Activated naive CD4-positive, alpha-beta T cell treated with anti-CD3 and anti-CD28 coated beads for 36 hours (primary cell): ENCODE results near the gene CUBN. TPM values are rescaled to one million over a fixed set of nuclear protein-coding genes. Genes with fewer than 3 reads are reported as not detected.
"Not testable (repeated sequence)": the region's sequence is repeated elsewhere in the genome, so short reads cannot be mapped to it uniquely, and the experiment has no call there.

Experiments used
- CTCF ChIA-PET: fragments of 350-600 bp; sonication (Branson Sonifier 250); formaldehyde crosslinking; loops from one replicate; lab custom pipeline; 2021; ENCODE audit warnings: antibody characterized with exemption; lab: Charles Lee
- DNase-seq: peaks from one replicate; pipeline ENCODE4 v3.0.0-alpha.2; 2020
- H3K27ac Mint-ChIP-seq: one replicate; pipeline ENCODE4 v1.8.0; 2021; ENCODE audit warnings: mild to moderate bottlenecking, mixed read lengths
- H3K27me3 Mint-ChIP-seq: one replicate; pipeline ENCODE4 v1.8.0; 2021; ENCODE audit warnings: low read depth, mixed read lengths
- H3K36me3 Mint-ChIP-seq: one replicate; pipeline ENCODE4 v1.8.0; 2021; ENCODE audit warnings: low read depth, mixed read lengths
- H3K4me1 Mint-ChIP-seq: one replicate; pipeline ENCODE4 v1.8.0; 2021; ENCODE audit warnings: low read depth, mixed read lengths
- H3K4me3 Mint-ChIP-seq: one replicate; pipeline ENCODE4 v1.8.0; 2021; ENCODE audit warnings: mild to moderate bottlenecking, moderate library complexity, mixed read lengths
- H3K9me3 Mint-ChIP-seq: one replicate; pipeline ENCODE4 v1.8.0; 2021; ENCODE audit warnings: mixed read lengths
- intact Hi-C: fragments of 100-400 bp; cut with micrococcal nuclease; formaldehyde crosslinking; loops from one replicate; pipeline ENCODE4 v1.15.1; 2023
- total RNA-seq, 2 experiments: library from RNA; stranded (reverse); gene quantifications; one replicate each; pipeline ENCODE4 v1.2.3, GENCODE V29; 2021

The CUBN gene
- total RNA-seq, 2 experiments from 2014 or later: 0.37 to 0.41 TPM

GRCh38 chr10:17115683-17116082, 13.9 kb downstream of the CUBN start:
- Mint-ChIP-seq H3K27ac (no peak overlapping the region), H3K4me3 (no peak overlapping the region), H3K36me3 (peaks cover 7% of the 10 kb centered on the region), H3K27me3 (no peaks in the 10 kb centered on the region), H3K4me1 (peaks cover 3% of the 10 kb centered on the region), H3K9me3 (no peaks in the 10 kb centered on the region)
- CTCF ChIA-PET: interaction anchor here (0.5 kb wide), 1 partner anchor 224 kb away, joined by 3 read pairs; no protein-coding TSS in a partner anchor
- no peak for DNase-seq
- intact Hi-C loops: no loop called here

- H3K4me3 Mint-ChIP-seq, H3K36me3 Mint-ChIP-seq, H3K27me3 Mint-ChIP-seq, DNase-seq, H3K9me3 Mint-ChIP-seq, H3K27ac Mint-ChIP-seq, intact Hi-C loops, H3K4me1 Mint-ChIP-seq: not testable (repeated sequence)
- CTCF ChIA-PET: interaction anchor here (0.7 kb wide), 1 partner anchor 16 kb away, joined by 4 read pairs; no protein-coding TSS in a partner anchor
These were observed 14.7 kb downstream of the CUBN start for GRCh38 chr10:17114878-17115444.

- DNase-seq: no peak
- no peak overlapping the region for H3K27ac Mint-ChIP-seq
- CTCF ChIA-PET: no interaction called here
These were observed 15.6 kb downstream of the CUBN start for GRCh38 chr10:17113889-17114540.

GRCh38 chr10:17113346-17113745, 16.3 kb downstream of the CUBN start:
- CTCF ChIA-PET: no interaction called here
- no peak overlapping the region for H3K4me3 Mint-ChIP-seq
- H3K27me3 Mint-ChIP-seq: no peaks in the 10 kb centered on the region
- intact Hi-C loops: no loop called here
- no peak overlapping the region for H3K27ac Mint-ChIP-seq
- peaks cover 8% of the 10 kb centered on the region for H3K36me3 Mint-ChIP-seq
- peaks cover 8% of the 10 kb centered on the region for H3K4me1 Mint-ChIP-seq
- H3K9me3 Mint-ChIP-seq: no peaks in the 10 kb centered on the region
- DNase-seq: no peak

More at GRCh38 chr10:17113889-17114540, 15.6 kb downstream of the CUBN start:
- Mint-ChIP-seq H3K9me3 (no peaks in the 10 kb centered on the region), H3K4me1 (peaks cover 8% of the 10 kb centered on the region), H3K27me3 (no peaks in the 10 kb centered on the region), H3K4me3 (no peak overlapping the region), H3K36me3 (peaks cover 8% of the 10 kb centered on the region)
- intact Hi-C loops: no loop called here

GRCh38 chr10:17112566-17112965, 17.0 kb downstream of the CUBN start:
- intact Hi-C loops: no loop called here
- Mint-ChIP-seq H3K4me3 (no peak overlapping the region), H3K36me3 (peaks cover 8% of the 10 kb centered on the region), H3K27me3 (no peaks in the 10 kb centered on the region), H3K4me1 (peaks cover 8% of the 10 kb centered on the region), H3K27ac (no peak overlapping the region), H3K9me3 (no peaks in the 10 kb centered on the region)
- CTCF ChIA-PET: no interaction called here
- no peak for DNase-seq

- H3K27ac Mint-ChIP-seq: no peak overlapping the region
- peak; percentile 8 for DNase-seq
- CTCF ChIA-PET: no interaction called here
- H3K4me3 Mint-ChIP-seq: no peak overlapping the region
- intact Hi-C loops: no loop called here
- peaks cover 5% of the 10 kb centered on the region for H3K4me1 Mint-ChIP-seq
- H3K27me3 Mint-ChIP-seq: no peaks in the 10 kb centered on the region
- peaks cover 8% of the 10 kb centered on the region for H3K36me3 Mint-ChIP-seq
- no peaks in the 10 kb centered on the region for H3K9me3 Mint-ChIP-seq
These were observed 20.0 kb downstream of the CUBN start for GRCh38 chr10:17109475-17110207.

GRCh38 chr10:17109046-17109445, 20.6 kb downstream of the CUBN start:
- Mint-ChIP-seq H3K27me3 (no peaks in the 10 kb centered on the region), H3K36me3 (peaks cover 11% of the 10 kb centered on the region), H3K4me1 (peaks cover 5% of the 10 kb centered on the region), H3K27ac (no peak overlapping the region), H3K4me3 (no peak overlapping the region), H3K9me3 (no peaks in the 10 kb centered on the region)
- intact Hi-C loops: no loop called here
- no peak for DNase-seq
- CTCF ChIA-PET: no interaction called here

- Mint-ChIP-seq H3K4me3 (no peak overlapping the region), H3K27ac (no peak overlapping the region), H3K36me3 (peaks cover 8% of the 10 kb centered on the region), H3K27me3 (no peaks in the 10 kb centered on the region), H3K4me1 (peaks cover 5% of the 10 kb centered on the region), H3K9me3 (no peaks in the 10 kb centered on the region)
- no peak for DNase-seq
- CTCF ChIA-PET: no interaction called here
- intact Hi-C loops: no loop called here
These were observed 22.6 kb downstream of the CUBN start for GRCh38 chr10:17106991-17107390.

GRCh38 chr10:17101910-17102266, 27.7 kb downstream of the CUBN start:
- peaks cover under 1% of the 10 kb centered on the region for H3K9me3 Mint-ChIP-seq
- H3K4me3 Mint-ChIP-seq: no peak overlapping the region
- CTCF ChIA-PET: interaction anchor here (1.3 kb wide), 1 partner anchor 24 kb away, joined by 4 read pairs; no protein-coding TSS in a partner anchor
- DNase-seq: no peak
- no peaks in the 10 kb centered on the region for H3K27me3 Mint-ChIP-seq
- no peaks in the 10 kb centered on the region for H3K4me1 Mint-ChIP-seq
- intact Hi-C loops: no loop called here
- no peak overlapping the region for H3K27ac Mint-ChIP-seq
- H3K36me3 Mint-ChIP-seq: peaks cover 3% of the 10 kb centered on the region

- no peaks in the 10 kb centered on the region for H3K27me3 Mint-ChIP-seq
- H3K9me3 Mint-ChIP-seq: peaks cover 2% of the 10 kb centered on the region
- H3K4me3 Mint-ChIP-seq: no peak overlapping the region
- CTCF ChIA-PET: interaction anchor here (1.3 kb wide), 1 partner anchor 23 kb away, joined by 4 read pairs; no protein-coding TSS in a partner anchor
- no peak for DNase-seq
- peaks cover 3% of the 10 kb centered on the region for H3K36me3 Mint-ChIP-seq
- no peak overlapping the region for H3K27ac Mint-ChIP-seq
- H3K4me1 Mint-ChIP-seq: no peaks in the 10 kb centered on the region
- intact Hi-C loops: no loop called here
These were observed 28.2 kb downstream of the CUBN start for GRCh38 chr10:17101257-17101909.

- peaks cover 2% of the 10 kb centered on the region for H3K9me3 Mint-ChIP-seq
- intact Hi-C loops: no loop called here
- H3K4me1 Mint-ChIP-seq: no peaks in the 10 kb centered on the region
- peaks cover 5% of the 10 kb centered on the region for H3K36me3 Mint-ChIP-seq
- no peak overlapping the region for H3K27ac Mint-ChIP-seq
- H3K4me3 Mint-ChIP-seq: no peak overlapping the region
- no peak for DNase-seq
- H3K27me3 Mint-ChIP-seq: no peaks in the 10 kb centered on the region
- CTCF ChIA-PET: no interaction called here
These were observed 29.0 kb downstream of the CUBN start for GRCh38 chr10:17100586-17100985.

- CTCF ChIA-PET: interaction anchor here (0.6 kb wide), 1 partner anchor 278 kb away, joined by 3 read pairs; no protein-coding TSS in a partner anchor
- Mint-ChIP-seq H3K27me3 (no peaks in the 10 kb centered on the region), H3K27ac (no peak overlapping the region)
These were observed 31.6 kb downstream of the CUBN start for GRCh38 chr10:17098012-17098411.

More at GRCh38 chr10:17098012-17098411, 31.6 kb downstream of the CUBN start:
- peaks cover 9% of the 10 kb centered on the region for H3K36me3 Mint-ChIP-seq
- no peaks in the 10 kb centered on the region for H3K4me1 Mint-ChIP-seq
- no peak overlapping the region for H3K4me3 Mint-ChIP-seq
- intact Hi-C loops: no loop called here
- H3K9me3 Mint-ChIP-seq: peaks cover 5% of the 10 kb centered on the region
- no peak for DNase-seq
